ENCODE data around the gene RAB27A.

- no peak for TF ChIP-seq CTCF (conservative IDR thresholded peaks at IDR 0.05; ENCODE audit: low read depth in 2 of 2)
- no peak for TF ChIP-seq POLR2AphosphoS5 (IDR thresholded peaks at IDR 0.05; ENCODE audit: low read depth)
- TF ChIP-seq EZH2 (IDR thresholded peaks at IDR 0.05; ENCODE audit: low read depth, unreplicated experiment): no peak
These were observed 63.5 kb downstream of the RAB27A start for GRCh38 chr15:55226127-55226526.
